ENCODE data around the gene IFNA8.
"Not testable (repeated sequence)": the region's sequence is repeated elsewhere in the genome, so short reads cannot be mapped to it uniquely, and the experiment has no call there.

The IFNA8 gene

GRCh38 chr9:21429191-21429590, 20.3 kb downstream of the IFNA8 start:
- DNase-seq (ENCODE audit: low spot score), result no peak

- DNase-seq (ENCODE audit: low spot score), result no peak
These were observed 23.9 kb downstream of the IFNA8 start for GRCh38 chr9:21432672-21433425.

- DNase-seq (ENCODE audit: low spot score), result peak; percentile 20
These were observed 25.5 kb downstream of the IFNA8 start for GRCh38 chr9:21434202-21435014.

GRCh38 chr9:21435015-21435383, 26.1 kb downstream of the IFNA8 start:
- not testable (repeated sequence) for DNase-seq (ENCODE audit: low spot score)

GRCh38 chr9:21440139-21440538, 31.2 kb downstream of the IFNA8 start, which contains the start of gene IFNA1:
IFNA1 (plus strand) TSS chr9:21440439; CDS start chr9:21440508, 69 bp downstream.
- DNase-seq (ENCODE audit: low spot score), result no peak

- no peak for DNase-seq (ENCODE audit: low spot score)
These were observed 35.1 kb downstream of the IFNA8 start for GRCh38 chr9:21443849-21444625.

GRCh38 chr9:21449312-21449711, 40.4 kb downstream of the IFNA8 start:
- DNase-seq (ENCODE audit: low spot score), result not testable (repeated sequence)

GRCh38 chr9:21450733-21451394, 41.9 kb downstream of the IFNA8 start:
- no peak for DNase-seq (ENCODE audit: low spot score)

- no peak for DNase-seq (ENCODE audit: low spot score)
These were observed 43.8 kb downstream of the IFNA8 start for GRCh38 chr9:21452681-21453080.

GRCh38 chr9:21454149-21454548, 45.2 kb downstream of the IFNA8 start:
- DNase-seq (ENCODE audit: low spot score), result no peak

- peak; percentile 48 for DNase-seq (ENCODE audit: low spot score)
These were observed 46.4 kb downstream of the IFNA8 start for GRCh38 chr9:21455320-21455719.
